B cell (primary cell): ENCODE results near the gene HDAC1. TPM values are rescaled to one million over a fixed set of nuclear protein-coding genes. Genes with fewer than 3 reads are reported as not detected.

Source experiments
- ATAC-seq: fragments of 200-7000 bp; cut with Tn5 transposase; one replicate; pipeline ENCODE4 v1.10.0; 2021; ENCODE audit warnings: low read depth, mild to moderate bottlenecking, moderate number of reproducible peaks, moderate library complexity
- CTCF ChIA-PET: fragments of 350-600 bp; sonication (Branson Sonifier 250); formaldehyde crosslinking; loops from one replicate; lab custom pipeline; 2021; ENCODE audit warnings: antibody characterized with exemption, inconsistent platforms; lab: Charles Lee
- POLR2A ChIA-PET: fragments of 350-600 bp; sonication (Branson Sonifier 250); formaldehyde crosslinking; loops from one replicate; lab custom pipeline; 2021; ENCODE audit warnings: antibody characterized with exemption; lab: Charles Lee
- DNase-seq: peaks from one replicate; pipeline ENCODE4 v3.0.0; 2013
- H2AFZ ChIP-seq: 2 replicates; pipeline ENCODE4 v1.6.1; 2012; ENCODE audit warnings: mild to moderate bottlenecking, low read depth, low read length; ENCODE audit not compliant: insufficient read depth, poor library complexity, severe bottlenecking
- H3K27ac ChIP-seq, 2 donors: 1 replicate in 1 of 2; 2 replicates in 1 of 2; pipeline ENCODE4 v1.5.1; 2012 to 2013; ENCODE audit warnings: low read length in 2 of 2, mild to moderate bottlenecking in 2 of 2, moderate library complexity in 1 of 2
- H3K27me3 ChIP-seq, 4 experiments: fragments of 200-600 bp in 1 of 4; sonication (generic) in 1 of 4; replicated peaks in 1 of 4; 1 replicate in 2 of 4; 2 replicates in 2 of 4; pipeline versions ENCODE4 v1.6.1 to v1.7.0; 2013 to 2016; ENCODE audit warnings: low read length in 3 of 4, mild to moderate bottlenecking in 2 of 4, mixed read lengths in 1 of 4, moderate library complexity in 1 of 4; ENCODE audit not compliant: insufficient read depth in 4 of 4, control insufficient read depth in 3 of 4; ENCODE audit errors: control extremely low read depth in 1 of 4
- H3K36me3 ChIP-seq, 2 experiments: replicated peaks in 1 of 2; 1 replicate in 1 of 2; 2 replicates in 1 of 2; pipeline versions ENCODE4 v1.6.1 to v1.7.1; 2013; ENCODE audit warnings: low read length in 1 of 2; ENCODE audit not compliant: insufficient read depth in 2 of 2, control insufficient read depth in 1 of 2; ENCODE audit errors: control extremely low read depth in 1 of 2, extremely low read depth in 1 of 2
- H3K4me1 ChIP-seq, 2 donors: fragments of 200-600 bp in 1 of 2; sonication (generic) in 1 of 2; 1 replicate in 1 of 2; 2 replicates in 1 of 2; pipeline versions ENCODE4 v1.5.1 to v1.6.1; 2013 to 2017; ENCODE audit warnings: low read length in 2 of 2; ENCODE audit not compliant: control insufficient read depth in 2 of 2, insufficient read depth in 2 of 2
- H3K4me2 ChIP-seq: replicated peaks from 2 replicates; pipeline ENCODE3; 2012; ENCODE audit warnings: mild to moderate bottlenecking, low read depth, low read length; ENCODE audit not compliant: poor library complexity, severe bottlenecking
- H3K4me3 ChIP-seq, 5 experiments: fragments of 200-600 bp in 1 of 5; sonication (generic) in 1 of 5; 1 replicate in 3 of 5; 2 replicates in 2 of 5; pipeline versions ENCODE4 v1.5.1 to v1.7.0; 2011 to 2016; ENCODE audit warnings: low read length in 4 of 5, mild to moderate bottlenecking in 4 of 5, low read depth in 2 of 5, control low read depth in 1 of 5, moderate library complexity in 1 of 5; ENCODE audit not compliant: insufficient read depth in 1 of 5; ENCODE audit errors: control extremely low read depth in 1 of 5, extremely low read depth in 1 of 5
- H3K79me2 ChIP-seq: fragments of 200-600 bp; sonication (generic); one replicate; pipeline ENCODE4 v1.6.0; 2016; ENCODE audit warnings: low read length; ENCODE audit not compliant: control insufficient read depth, insufficient read depth
- H3K9ac ChIP-seq: fragments of 200-600 bp; sonication (generic); 2 replicates; pipeline ENCODE4 v1.6.1; 2017; ENCODE audit warnings: mild to moderate bottlenecking, low read length, moderate library complexity
- H3K9me3 ChIP-seq, 3 donors: one replicate each; pipeline versions ENCODE4 v1.6.1 to v1.7.1; 2013; ENCODE audit warnings: low read length in 2 of 3; ENCODE audit not compliant: control insufficient read depth in 2 of 3, insufficient read depth in 1 of 3; ENCODE audit errors: control extremely low read depth in 1 of 3
- H4K20me1 ChIP-seq: 2 replicates; pipeline ENCODE4 v1.6.0; 2012; ENCODE audit warnings: mild to moderate bottlenecking, low read length; ENCODE audit not compliant: insufficient read depth, control insufficient read depth, poor library complexity, severe bottlenecking
- H3K27ac Mint-ChIP-seq: one replicate; pipeline ENCODE4 v1.8.0; 2021; ENCODE audit warnings: mixed read lengths
- H3K27me3 Mint-ChIP-seq: one replicate; pipeline ENCODE4 v1.8.0; 2021; ENCODE audit warnings: mixed read lengths
- H3K4me1 Mint-ChIP-seq: one replicate; pipeline ENCODE4 v1.8.0; 2021; ENCODE audit warnings: mixed read lengths
- H3K4me3 Mint-ChIP-seq: one replicate; pipeline ENCODE4 v1.8.0; 2021; ENCODE audit warnings: mixed read lengths
- H3K9me3 Mint-ChIP-seq: one replicate; pipeline ENCODE4 v1.8.0; 2022; ENCODE audit warnings: mixed read lengths; ENCODE audit not compliant: insufficient read depth
- EZH2 ChIP-seq: IDR thresholded peaks from 2 replicates; pipeline ENCODE4 v1.6.1; 2012; ENCODE audit warnings: borderline replicate concordance, low read depth, mild to moderate bottlenecking, moderate library complexity, low read length; ENCODE audit not compliant: insufficient read depth, poor library complexity, severe bottlenecking
- WGBS: methylation state at CpG from one replicate; pipeline ENCODE4 v1.1.5; 2013; ENCODE audit warnings: missing lambda C conversion rate; ENCODE audit not compliant: insufficient coverage; 5-methylcytosine and 5-hydroxymethylcytosine counted together
- intact Hi-C: fragments of 100-400 bp; cut with micrococcal nuclease; formaldehyde crosslinking; loops from one replicate; pipeline ENCODE4 v1.10.0; 2022
- polyA plus RNA-seq: library from polyadenylated mRNA; depleted of rRNA; stranded (reverse); fragments of >200 nt; gene quantifications from 2 replicates; pipeline ENCODE4 v1.2.3, GENCODE V29; 2012
- total RNA-seq, 2 donors: library from RNA; stranded (reverse); fragments of 120-200 nt in 1 of 2; gene quantifications; 1 replicate in 1 of 2; 2 replicates in 1 of 2; pipeline versions ENCODE4 v1.2.3 to v1.2.4, GENCODE V29; 2013 to 2022
- TF ChIP-seq, protein P1 (sequence below): fragments of 200-600 bp; IDR thresholded peaks from one replicate; pipeline ENCODE4 v1.8.0; 2022; ENCODE audit warnings: antibody characterized with exemption, mild to moderate bottlenecking

The HDAC1 gene
- total and polyA plus RNA-seq, 2 donors (not counting 1 experiment from before 2014, with no cell fraction given): 184 to 205 TPM

GRCh38 chr1:32273391-32274208 lies 18.3 kb upstream of the HDAC1 start:
- ChIA-PET POLR2A (interaction anchor here (0.7 kb wide), 1 partner anchor 23 kb away, joined by 3 read pairs; the partner anchor contains the start of gene LCK), CTCF (interaction anchor here (0.8 to 1.0 kb wide), 3 partner anchors 15 to 94 kb away, joined by 3 to 5 read pairs (median 3); no protein-coding TSS in a partner anchor)
- H3K27ac ChIP-seq: peak overlapping the region; percentile 52 to 63
- peak; percentile 78 for ATAC-seq
- peak; percentile 51 for DNase-seq
- peaks cover 0 to 10% of the 10 kb centered on the region in 2 experiments for H3K36me3 ChIP-seq
- H2AFZ ChIP-seq: peak overlapping the region; percentile 67
- no peaks in the 10 kb centered on the region for H3K9me3 ChIP-seq
- WGBS: 39% methylated on average over 7 of the region's 10 CpGs
- intact Hi-C loops: no loop called here
- peaks cover 44% of the 10 kb centered on the region for H3K79me2 ChIP-seq
- H3K4me2 ChIP-seq: peak overlapping the region; percentile 65
- H3K27ac Mint-ChIP-seq: peak overlapping the region; percentile 86
- no peaks in the 10 kb centered on the region for H4K20me1 ChIP-seq
- H3K4me3 Mint-ChIP-seq: peak overlapping the region; percentile 53
- peaks cover 20 to 26% of the 10 kb centered on the region in 2 donors for H3K4me1 ChIP-seq
- TF ChIP-seq EZH2: no peak
- TF ChIP-seq, protein P1, sequence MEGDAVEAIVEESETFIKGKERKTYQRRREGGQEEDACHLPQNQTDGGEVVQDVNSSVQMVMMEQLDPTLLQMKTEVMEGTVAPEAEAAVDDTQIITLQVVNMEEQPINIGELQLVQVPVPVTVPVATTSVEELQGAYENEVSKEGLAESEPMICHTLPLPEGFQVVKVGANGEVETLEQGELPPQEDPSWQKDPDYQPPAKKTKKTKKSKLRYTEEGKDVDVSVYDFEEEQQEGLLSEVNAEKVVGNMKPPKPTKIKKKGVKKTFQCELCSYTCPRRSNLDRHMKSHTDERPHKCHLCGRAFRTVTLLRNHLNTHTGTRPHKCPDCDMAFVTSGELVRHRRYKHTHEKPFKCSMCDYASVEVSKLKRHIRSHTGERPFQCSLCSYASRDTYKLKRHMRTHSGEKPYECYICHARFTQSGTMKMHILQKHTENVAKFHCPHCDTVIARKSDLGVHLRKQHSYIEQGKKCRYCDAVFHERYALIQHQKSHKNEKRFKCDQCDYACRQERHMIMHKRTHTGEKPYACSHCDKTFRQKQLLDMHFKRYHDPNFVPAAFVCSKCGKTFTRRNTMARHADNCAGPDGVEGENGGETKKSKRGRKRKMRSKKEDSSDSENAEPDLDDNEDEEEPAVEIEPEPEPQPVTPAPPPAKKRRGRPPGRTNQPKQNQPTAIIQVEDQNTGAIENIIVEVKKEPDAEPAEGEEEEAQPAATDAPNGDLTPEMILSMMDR: no peak
- H3K9ac ChIP-seq: peak overlapping the region; percentile 21
- H3K9me3 Mint-ChIP-seq: no peaks in the 10 kb centered on the region
- no peak overlapping the region for H3K4me3 ChIP-seq
- H3K27me3 ChIP-seq: no peaks in the 10 kb centered on the region
- no peaks in the 10 kb centered on the region for H3K27me3 Mint-ChIP-seq
- H3K4me1 Mint-ChIP-seq: peaks cover 27% of the 10 kb centered on the region
